H1 (cell line): ENCODE data around the gene EPSTI1. TPM values are rescaled to one million over a fixed set of nuclear protein-coding genes. Genes with fewer than 3 reads are reported as not detected.

Experiments
- TBP ChIP-seq: IDR thresholded peaks from 2 replicates; pipeline ENCODE4 v1.6.1; 2011; ENCODE audit warnings: low read depth, low read length, improper control_type of control experiment
- USF2 ChIP-seq: IDR thresholded peaks from 2 replicates; pipeline ENCODE4 v1.6.1; 2011; ENCODE audit warnings: low read length, improper control_type of control experiment
- polyA plus RNA-seq, 7 experiments: library from polyadenylated mRNA; depleted of rRNA in 3 of 7; stranded (reverse) in 5 of 7; unstranded in 2 of 7; fragments of >200 nt in 5 of 7; fragments of 200-250 nt in 2 of 7; gene quantifications; 1 replicate in 5 of 7; 2 replicates in 1 of 7; 4 replicates in 1 of 7; pipeline versions ENCODE4 v1.2.1 to v1.2.3, GENCODE V29; 2011 to 2013; ENCODE audit warnings: missing spikeins in 2 of 7, mixed read lengths in 2 of 7
- total RNA-seq: library from RNA; stranded (reverse); fragmentation: NEBNext Ultra II Directional; extraction: Animal tissue kit (Norgen Biotek cat#: 25700); gene quantifications from 2 replicates; pipeline ENCODE4 v1.2.1, GENCODE V29; 2021

Gene EPSTI1
- total and polyA plus RNA-seq, 2 of the 8 experiments (the other 6 are each of a cell fraction or from before 2014, with no cell fraction given): 0.23 to 0.37 TPM

- TF ChIP-seq USF2 (no peak), TBP (no peak)
Observed at GRCh38 chr13:42885325-42885724, 106.7 kb downstream of the EPSTI1 start (continued).
